HFFc6 (cell line): ENCODE results near the gene PIGP. TPM values are rescaled to one million over a fixed set of nuclear protein-coding genes. Genes with fewer than 3 reads are reported as not detected.
A peak's percentile ranks its signal among the peaks of the same experiment; 100 is the strongest.

Source experiments
- DNase-seq: peaks from one replicate; pipeline ENCODE4 v3.0.0-alpha.2; 2018
- H3K27ac Mint-ChIP-seq: 2 replicates; pipeline ENCODE4 v1.8.0; 2020; ENCODE audit warnings: mild to moderate bottlenecking, mixed read lengths
- H3K27me3 Mint-ChIP-seq: 2 replicates; pipeline ENCODE4 v1.8.0; 2021; ENCODE audit warnings: mild to moderate bottlenecking, moderate library complexity, mixed read lengths; ENCODE audit not compliant: insufficient read depth
- H3K36me3 Mint-ChIP-seq: 2 replicates; pipeline ENCODE4 v1.8.0; 2021; ENCODE audit warnings: low read depth, mixed read lengths
- H3K4me1 Mint-ChIP-seq: 2 replicates; pipeline ENCODE4 v1.8.0; 2020; ENCODE audit warnings: low read depth, mixed read lengths
- H3K4me3 Mint-ChIP-seq: 2 replicates; pipeline ENCODE4 v1.8.0; 2020; ENCODE audit warnings: mild to moderate bottlenecking, moderate library complexity, mixed read lengths
- H3K9me3 Mint-ChIP-seq: 2 replicates; pipeline ENCODE4 v1.8.0; 2020; ENCODE audit warnings: mild to moderate bottlenecking, mixed read lengths
- total RNA-seq, 6 experiments: library from RNA; stranded (reverse); fragmentation: NEBNext Ultra II Directional; extraction: Animal tissue kit (Norgen Biotek cat#: 25700); gene quantifications; 2 replicates in 1 of 6; 3 replicates in 5 of 6; pipeline ENCODE4 v1.2.3, GENCODE V29; 2021
- TF ChIP-seq, protein P1 (sequence below): fragments of 200-600 bp; sonication (generic); IDR thresholded peaks from 2 replicates; pipeline ENCODE4 v1.5.0; 2021; ENCODE audit warnings: antibody characterized with exemption, mild to moderate bottlenecking

Gene PIGP
- total RNA-seq, 6 experiments from 2014 or later = 24.8 to 33.8 (median 31.1) TPM

- peak overlapping the region; percentile 26; the same call in 1 of the 2 replicates for H3K27ac Mint-ChIP-seq
- H3K4me3 Mint-ChIP-seq = no peak overlapping the region
- TF ChIP-seq, protein P1, sequence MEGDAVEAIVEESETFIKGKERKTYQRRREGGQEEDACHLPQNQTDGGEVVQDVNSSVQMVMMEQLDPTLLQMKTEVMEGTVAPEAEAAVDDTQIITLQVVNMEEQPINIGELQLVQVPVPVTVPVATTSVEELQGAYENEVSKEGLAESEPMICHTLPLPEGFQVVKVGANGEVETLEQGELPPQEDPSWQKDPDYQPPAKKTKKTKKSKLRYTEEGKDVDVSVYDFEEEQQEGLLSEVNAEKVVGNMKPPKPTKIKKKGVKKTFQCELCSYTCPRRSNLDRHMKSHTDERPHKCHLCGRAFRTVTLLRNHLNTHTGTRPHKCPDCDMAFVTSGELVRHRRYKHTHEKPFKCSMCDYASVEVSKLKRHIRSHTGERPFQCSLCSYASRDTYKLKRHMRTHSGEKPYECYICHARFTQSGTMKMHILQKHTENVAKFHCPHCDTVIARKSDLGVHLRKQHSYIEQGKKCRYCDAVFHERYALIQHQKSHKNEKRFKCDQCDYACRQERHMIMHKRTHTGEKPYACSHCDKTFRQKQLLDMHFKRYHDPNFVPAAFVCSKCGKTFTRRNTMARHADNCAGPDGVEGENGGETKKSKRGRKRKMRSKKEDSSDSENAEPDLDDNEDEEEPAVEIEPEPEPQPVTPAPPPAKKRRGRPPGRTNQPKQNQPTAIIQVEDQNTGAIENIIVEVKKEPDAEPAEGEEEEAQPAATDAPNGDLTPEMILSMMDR = no peak
- peaks cover 14% of the 10 kb centered on the region; the same call in 1 of the 2 replicates for H3K36me3 Mint-ChIP-seq
- peaks cover 38% of the 10 kb centered on the region for H3K4me1 Mint-ChIP-seq
- DNase-seq = no peak
- H3K27me3 Mint-ChIP-seq = peaks cover 2% of the 10 kb centered on the region; the same call in 1 of the 2 replicates
- no peaks in the 10 kb centered on the region for H3K9me3 Mint-ChIP-seq
Measured at GRCh38 chr21:37061926-37062592, 10.8 kb downstream of the PIGP start.

- DNase-seq = peak; percentile 97
- TF ChIP-seq, protein P1 = peak; percentile 22; the same call in 1 of the 2 replicates
- no peak overlapping the region for H3K4me3 Mint-ChIP-seq
- H3K9me3 Mint-ChIP-seq = no peaks in the 10 kb centered on the region
- H3K36me3 Mint-ChIP-seq = peaks cover 14% of the 10 kb centered on the region; the same call in 1 of the 2 replicates
- peak overlapping the region; percentile 94 for H3K27ac Mint-ChIP-seq
- peaks cover 2% of the 10 kb centered on the region; the same call in 1 of the 2 replicates for H3K27me3 Mint-ChIP-seq
- peaks cover 36% of the 10 kb centered on the region for H3K4me1 Mint-ChIP-seq
Measured at GRCh38 chr21:37060296-37060695, 12.6 kb downstream of the PIGP start.

GRCh38 chr21:37059181-37059580, 13.7 kb downstream of the PIGP start:
- no peak for DNase-seq
- peak overlapping the region; percentile 94 for H3K27ac Mint-ChIP-seq
- H3K4me3 Mint-ChIP-seq = no peak overlapping the region
- H3K36me3 Mint-ChIP-seq = peaks cover 5% of the 10 kb centered on the region; the same call in 1 of the 2 replicates
- TF ChIP-seq, protein P1 = no peak
- peaks cover 26% of the 10 kb centered on the region for H3K4me1 Mint-ChIP-seq
- H3K9me3 Mint-ChIP-seq = no peaks in the 10 kb centered on the region
- H3K27me3 Mint-ChIP-seq = peaks cover 2% of the 10 kb centered on the region; the same call in 1 of the 2 replicates

DNA sequence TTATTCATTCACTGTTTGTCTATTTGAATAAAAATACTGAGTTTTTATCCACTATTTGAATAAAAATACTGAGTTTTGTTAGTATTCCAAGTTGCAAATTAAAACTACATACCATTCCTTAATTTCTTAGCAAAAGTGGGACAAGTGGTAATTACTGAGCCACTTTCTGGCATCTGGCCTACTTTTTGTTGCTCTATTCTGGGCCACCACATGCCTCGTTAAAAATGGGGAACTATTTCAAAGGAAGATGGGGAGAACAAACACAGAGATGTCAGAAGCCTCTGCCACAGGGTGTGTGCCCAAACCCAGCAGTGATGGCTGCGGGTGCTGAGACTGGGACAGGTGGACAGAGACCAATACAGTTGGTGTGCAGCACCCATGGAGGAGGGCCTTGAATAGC, 14.6 kb downstream of the PIGP start:
- Mint-ChIP-seq H3K27me3 (peaks cover 2% of the 10 kb centered on the region; the same call in 1 of the 2 replicates), H3K4me3 (no peak overlapping the region), H3K9me3 (no peaks in the 10 kb centered on the region), H3K4me1 (peaks cover 26% of the 10 kb centered on the region), H3K36me3 (no peaks in the 10 kb centered on the region), H3K27ac (no peak overlapping the region)
- TF ChIP-seq, protein P1 = no peak
- DNase-seq = no peak

DNA sequence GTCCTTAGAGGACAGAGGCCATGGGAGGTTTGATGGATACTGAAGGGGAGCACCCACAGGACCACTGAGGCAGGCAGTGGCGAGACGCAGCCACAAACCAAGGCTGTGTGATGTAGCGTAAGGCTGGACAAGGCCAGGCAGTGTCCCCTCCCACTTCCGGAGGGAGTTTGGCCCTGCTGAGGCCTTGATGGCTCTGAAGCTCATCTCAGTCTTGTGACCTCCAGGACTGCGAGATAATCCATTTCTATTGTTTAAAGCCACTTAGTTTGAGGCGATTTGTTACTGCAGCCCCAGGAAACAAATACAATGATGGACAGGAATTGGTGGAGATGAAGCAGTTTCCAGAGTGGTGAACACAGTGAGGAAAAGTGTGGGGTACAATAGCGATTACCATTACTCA, 15.3 kb downstream of the PIGP start:
- Mint-ChIP-seq H3K27ac (no peak overlapping the region), H3K4me1 (peaks cover 26% of the 10 kb centered on the region), H3K9me3 (no peaks in the 10 kb centered on the region), H3K27me3 (peaks cover 2% of the 10 kb centered on the region; the same call in 1 of the 2 replicates), H3K36me3 (no peaks in the 10 kb centered on the region), H3K4me3 (no peak overlapping the region)
- DNase-seq = no peak
- TF ChIP-seq, protein P1 = no peak
